DOHH2 (cell line): ENCODE data around the gene TC2N.
"Not testable (repeated sequence)": the region's sequence is repeated elsewhere in the genome, so short reads cannot be mapped to it uniquely, and the experiment has no call there.

Experiments used
- H3F3A ChIP-seq: fragments of 200-600 bp; sonication (generic), shearing (Covaris generic); 2 replicates; pipeline ENCODE4 v1.6.0; 2016; ENCODE audit warnings: antibody characterized with exemption, mild to moderate bottlenecking; ENCODE audit not compliant: control insufficient read depth, insufficient read depth
- H3K27ac ChIP-seq: fragments of 200-600 bp; sonication (generic); 2 replicates; pipeline ENCODE4 v1.5.1; 2014; ENCODE audit warnings: low read depth, mild to moderate bottlenecking, low read length, moderate library complexity
- H3K27me3 ChIP-seq: fragments of 200-600 bp; sonication (generic); 2 replicates; pipeline ENCODE4 v1.6.1; 2014; ENCODE audit warnings: mild to moderate bottlenecking, low read length, mixed read lengths; ENCODE audit not compliant: control insufficient read depth
- H3K36me3 ChIP-seq: fragments of 200-600 bp; sonication (generic); 2 replicates; pipeline ENCODE4 v1.6.1; 2014; ENCODE audit warnings: mild to moderate bottlenecking, low read length, moderate library complexity, mixed read lengths; ENCODE audit not compliant: control insufficient read depth
- H3K4me1 ChIP-seq: fragments of 200-600 bp; sonication (generic); 2 replicates; pipeline ENCODE4 v1.6.1; 2014; ENCODE audit warnings: mild to moderate bottlenecking, low read length, mixed read lengths; ENCODE audit not compliant: control insufficient read depth
- H3K4me2 ChIP-seq: fragments of 200-600 bp; sonication (generic); 2 replicates; pipeline ENCODE4 v1.6.0; 2014; ENCODE audit warnings: mild to moderate bottlenecking, low read length, moderate library complexity
- H3K4me3 ChIP-seq: fragments of 200-600 bp; sonication (generic); 2 replicates; pipeline ENCODE4 v1.5.1; 2014; ENCODE audit warnings: mild to moderate bottlenecking, low read length, mixed read lengths
- H3K79me2 ChIP-seq: fragments of 200-600 bp; sonication (generic); 2 replicates; pipeline ENCODE4 v1.6.1; 2014; ENCODE audit warnings: mild to moderate bottlenecking, low read length, mixed read lengths; ENCODE audit not compliant: control insufficient read depth
- H3K9me2 ChIP-seq: fragments of 200-600 bp; sonication (generic); replicated peaks from 2 replicates; pipeline ENCODE4 v1.6.1; 2014; ENCODE audit warnings: mild to moderate bottlenecking, low read length, mixed read lengths; ENCODE audit not compliant: control insufficient read depth
- H3K9me3 ChIP-seq: fragments of 200-600 bp; sonication (generic); 2 replicates; pipeline ENCODE4 v1.6.1; 2014; ENCODE audit warnings: antibody characterized with exemption, low read length, mixed read lengths; ENCODE audit not compliant: control insufficient read depth, insufficient read depth
- H4K20me1 ChIP-seq: fragments of 200-600 bp; sonication (generic); 2 replicates; pipeline ENCODE4 v1.6.0; 2014; ENCODE audit warnings: low read depth, mild to moderate bottlenecking, antibody characterized with exemption, low read length, moderate library complexity; ENCODE audit not compliant: control insufficient read depth, insufficient read depth
- EZH2phosphoT487 ChIP-seq: fragments of 200-600 bp; sonication (generic); IDR thresholded peaks from 2 replicates; pipeline ENCODE4 v1.6.1; 2017; ENCODE audit warnings: borderline replicate concordance, mild to moderate bottlenecking, antibody characterized with exemption, low read length, moderate library complexity, mixed read lengths
- TF ChIP-seq, protein P1 (sequence below): fragments of 200-600 bp; sonication (generic); IDR thresholded peaks from one replicate; pipeline ENCODE4 v1.5.1; 2014; ENCODE audit warnings: antibody characterized with exemption, mild to moderate bottlenecking, low read depth, low read length; ENCODE audit not compliant: poor library complexity, severe bottlenecking

Gene TC2N

DNA sequence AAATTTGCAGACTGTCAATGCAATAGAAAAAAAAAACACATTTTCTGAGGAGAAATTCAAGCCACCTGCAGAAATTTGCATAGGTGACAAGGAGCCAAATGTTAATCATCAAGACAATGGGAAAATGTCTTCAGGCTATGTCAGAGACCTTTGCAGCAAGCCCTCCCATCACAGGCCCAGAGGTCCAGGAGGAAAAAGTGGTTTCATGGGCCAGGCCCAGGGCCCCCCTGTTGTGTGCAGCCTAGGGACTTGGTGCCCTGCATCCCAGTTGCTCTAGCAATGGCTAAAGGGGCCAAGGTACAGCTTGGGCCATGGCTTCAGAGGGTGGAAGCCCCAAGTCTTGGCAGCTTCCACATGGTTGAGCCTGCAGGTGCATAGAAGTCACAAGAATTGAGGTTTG is 60.6 kb downstream of the TC2N start:
- H3K9me3 ChIP-seq = peaks cover 12% of the 10 kb centered on the region; the same call in 1 of the 2 replicates
- TF ChIP-seq EZH2phosphoT487 = no peak
- TF ChIP-seq, protein P1, sequence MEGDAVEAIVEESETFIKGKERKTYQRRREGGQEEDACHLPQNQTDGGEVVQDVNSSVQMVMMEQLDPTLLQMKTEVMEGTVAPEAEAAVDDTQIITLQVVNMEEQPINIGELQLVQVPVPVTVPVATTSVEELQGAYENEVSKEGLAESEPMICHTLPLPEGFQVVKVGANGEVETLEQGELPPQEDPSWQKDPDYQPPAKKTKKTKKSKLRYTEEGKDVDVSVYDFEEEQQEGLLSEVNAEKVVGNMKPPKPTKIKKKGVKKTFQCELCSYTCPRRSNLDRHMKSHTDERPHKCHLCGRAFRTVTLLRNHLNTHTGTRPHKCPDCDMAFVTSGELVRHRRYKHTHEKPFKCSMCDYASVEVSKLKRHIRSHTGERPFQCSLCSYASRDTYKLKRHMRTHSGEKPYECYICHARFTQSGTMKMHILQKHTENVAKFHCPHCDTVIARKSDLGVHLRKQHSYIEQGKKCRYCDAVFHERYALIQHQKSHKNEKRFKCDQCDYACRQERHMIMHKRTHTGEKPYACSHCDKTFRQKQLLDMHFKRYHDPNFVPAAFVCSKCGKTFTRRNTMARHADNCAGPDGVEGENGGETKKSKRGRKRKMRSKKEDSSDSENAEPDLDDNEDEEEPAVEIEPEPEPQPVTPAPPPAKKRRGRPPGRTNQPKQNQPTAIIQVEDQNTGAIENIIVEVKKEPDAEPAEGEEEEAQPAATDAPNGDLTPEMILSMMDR = no peak
- H3K27me3 ChIP-seq = no peaks in the 10 kb centered on the region
- H3K4me2 ChIP-seq = no peak overlapping the region
- no peaks in the 10 kb centered on the region for H3K36me3 ChIP-seq
- no peaks in the 10 kb centered on the region for H4K20me1 ChIP-seq
- H3K9me2 ChIP-seq = no peaks in the 10 kb centered on the region
- H3K27ac ChIP-seq = no peak overlapping the region
- no peaks in the 10 kb centered on the region for H3K79me2 ChIP-seq
- H3K4me1 ChIP-seq = no peaks in the 10 kb centered on the region
- H3F3A ChIP-seq = no peaks in the 10 kb centered on the region
- H3K4me3 ChIP-seq = no peak overlapping the region

DNA sequence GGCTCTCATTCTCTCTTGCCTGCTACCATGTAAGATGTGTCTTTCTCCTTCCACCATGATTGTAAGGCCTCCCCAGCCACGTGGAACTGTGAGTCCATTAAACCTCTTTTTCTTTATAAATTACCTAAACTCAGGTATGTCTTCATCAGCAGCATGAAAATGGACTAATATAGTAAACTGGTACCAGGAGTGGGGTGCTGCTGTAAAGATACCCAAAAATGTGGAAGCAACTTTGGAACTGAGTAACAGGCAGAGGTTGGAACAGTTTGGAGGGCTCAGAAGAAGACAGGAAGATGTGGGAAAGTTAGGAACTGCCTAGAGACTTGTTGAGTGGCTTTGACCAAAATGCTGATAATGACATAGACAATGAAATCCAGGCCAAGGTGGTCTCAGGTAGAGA is 61.2 kb downstream of the TC2N start:
- H3K9me2 ChIP-seq, H3F3A ChIP-seq, H3K4me2 ChIP-seq, H3K27ac ChIP-seq, H3K27me3 ChIP-seq, H3K79me2 ChIP-seq, H3K4me3 ChIP-seq, H3K36me3 ChIP-seq, H4K20me1 ChIP-seq, H3K4me1 ChIP-seq: not testable (repeated sequence)
- H3K9me3 ChIP-seq = peaks cover 12% of the 10 kb centered on the region; the same call in 1 of the 2 replicates

DNA sequence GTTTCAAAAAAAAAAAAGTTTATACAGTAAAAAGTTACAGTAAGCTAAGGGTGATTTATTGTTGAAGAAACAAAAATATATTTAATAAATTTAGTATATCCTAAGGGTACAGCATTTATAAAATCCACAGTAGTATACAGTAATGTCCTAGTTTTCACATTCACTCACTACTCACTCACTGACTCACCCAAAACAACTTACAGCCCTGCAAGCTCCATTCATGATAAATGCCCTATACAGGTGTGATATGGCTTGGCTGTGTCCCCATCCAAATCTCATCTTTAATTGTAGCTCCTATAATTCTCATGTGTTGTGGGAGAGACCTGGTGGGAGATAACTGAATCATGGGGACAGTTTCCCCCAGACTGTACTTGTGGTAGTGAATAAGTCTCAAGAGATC is 61.7 kb downstream of the TC2N start:
- H3K79me2 ChIP-seq = no peaks in the 10 kb centered on the region
- no peaks in the 10 kb centered on the region for H3K27me3 ChIP-seq
- H3K36me3 ChIP-seq = no peaks in the 10 kb centered on the region
- H3K4me1 ChIP-seq = no peaks in the 10 kb centered on the region
- no peak for TF ChIP-seq EZH2phosphoT487
- TF ChIP-seq, protein P1 = no peak
- H3F3A ChIP-seq = no peaks in the 10 kb centered on the region
- H4K20me1 ChIP-seq = no peaks in the 10 kb centered on the region
- H3K4me2 ChIP-seq = no peak overlapping the region
- no peak overlapping the region for H3K4me3 ChIP-seq
- peaks cover 12% of the 10 kb centered on the region; the same call in 1 of the 2 replicates for H3K9me3 ChIP-seq
- H3K27ac ChIP-seq = no peak overlapping the region
- H3K9me2 ChIP-seq = no peaks in the 10 kb centered on the region

DNA sequence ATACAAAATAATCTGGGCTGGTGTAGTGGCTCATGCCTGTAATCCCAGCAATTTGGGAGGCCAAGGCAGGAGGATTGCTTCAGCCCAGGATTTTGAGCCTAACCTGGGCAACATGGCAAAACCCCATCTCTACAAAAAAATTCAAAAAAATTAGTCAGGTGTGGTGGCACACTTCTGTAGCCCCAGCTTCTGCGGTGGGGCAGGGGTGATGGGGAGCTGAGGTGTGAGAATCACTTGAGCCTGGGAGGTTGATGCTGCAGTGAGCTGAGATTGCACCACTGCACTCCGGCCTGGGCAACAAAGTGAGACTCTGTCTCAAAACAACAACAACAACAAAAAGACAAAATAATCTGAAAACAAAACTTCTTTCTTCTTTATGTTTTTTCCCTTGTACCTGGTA is 66.0 kb downstream of the TC2N start:
- no peaks in the 10 kb centered on the region for H3K79me2 ChIP-seq
- H3K9me3 ChIP-seq = peaks cover 2% of the 10 kb centered on the region; the same call in 1 of the 2 replicates
- no peaks in the 10 kb centered on the region for H4K20me1 ChIP-seq
- no peak overlapping the region for H3K4me2 ChIP-seq
- no peaks in the 10 kb centered on the region for H3K36me3 ChIP-seq
- no peaks in the 10 kb centered on the region for H3F3A ChIP-seq
- no peak overlapping the region for H3K27ac ChIP-seq
- TF ChIP-seq, protein P1 = no peak
- no peak for TF ChIP-seq EZH2phosphoT487
- no peaks in the 10 kb centered on the region for H3K4me1 ChIP-seq
- no peaks in the 10 kb centered on the region for H3K9me2 ChIP-seq
- no peak overlapping the region for H3K4me3 ChIP-seq
- no peaks in the 10 kb centered on the region; the same call in 1 of the 2 replicates for H3K27me3 ChIP-seq
